ENCODE measurements around the gene ST6GAL1.

GRCh38 chr3:186951640-186952552 lies 21.6 kb downstream of the ST6GAL1 start:
- TF ChIP-seq CTCF (IDR thresholded peaks at IDR 0.05): no peak
- TF ChIP-seq POLR2A (IDR thresholded peaks at IDR 0.05): no peak
